ENCODE data around the gene LIMA1.

The LIMA1 gene

DNA sequence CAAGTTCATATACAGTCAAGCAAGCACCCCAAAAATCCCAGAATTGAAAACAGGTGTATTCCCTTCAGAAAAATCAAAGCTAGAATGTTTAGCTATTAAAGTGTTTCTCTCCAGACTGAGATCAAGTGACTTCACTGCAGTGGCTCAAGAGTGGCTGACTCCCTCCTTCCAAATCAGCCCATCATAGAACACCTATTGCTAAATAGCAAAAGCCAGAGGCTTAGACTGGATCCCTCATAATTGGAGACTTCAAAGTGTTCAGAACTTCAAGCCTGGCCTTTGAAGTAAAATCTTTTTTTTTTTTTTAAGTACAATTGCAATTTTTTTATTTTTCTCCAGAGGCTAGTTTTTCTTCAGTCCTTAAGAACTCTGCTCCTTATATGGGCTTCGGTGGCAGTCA, 66.1 kb downstream of the LIMA1 start:
- DNase-seq (ENCODE audit: low read depth) = no peak

DNA sequence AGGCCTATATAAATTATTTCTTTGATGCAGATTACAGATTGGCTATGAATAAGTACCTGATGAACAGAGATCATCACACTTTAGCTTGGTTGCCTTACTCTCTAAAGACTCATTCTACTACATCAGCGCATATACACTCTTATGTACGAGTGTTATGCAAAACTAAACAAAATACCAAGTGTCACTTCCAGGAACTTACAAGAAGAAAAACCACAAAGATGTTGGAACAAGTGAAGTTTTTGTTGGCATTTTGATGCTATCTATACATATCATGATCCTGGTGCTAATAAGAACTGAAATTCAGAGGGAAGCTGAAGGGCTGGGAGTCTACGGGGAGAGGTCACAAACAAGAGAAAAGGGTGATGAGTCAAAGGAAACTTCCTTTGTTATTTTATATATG, 68.3 kb downstream of the LIMA1 start:
- DNase-seq (ENCODE audit: low read depth) = no peak

DNA sequence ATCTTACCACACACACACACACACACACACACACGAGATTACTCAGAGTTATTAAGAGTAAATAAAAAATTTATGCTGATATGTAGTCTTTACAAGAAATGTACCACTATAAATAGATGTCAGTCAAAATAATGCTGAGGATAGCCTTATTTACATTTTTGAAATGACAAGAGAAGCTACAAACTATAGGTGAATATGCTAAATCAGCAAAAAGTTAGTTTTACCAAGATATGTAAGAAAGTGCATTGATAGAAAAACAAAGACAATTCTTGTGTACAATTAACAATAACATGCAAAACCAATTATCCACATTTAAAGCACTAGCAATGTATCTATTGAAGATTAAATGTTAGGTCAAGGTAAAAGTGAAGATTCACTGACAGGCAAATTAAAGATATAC, 69.3 kb downstream of the LIMA1 start:
- DNase-seq (ENCODE audit: low read depth) = no peak

GRCh38 chr12:50213439-50213838, 69.9 kb downstream of the LIMA1 start:
- DNase-seq (ENCODE audit: low read depth) = no peak

DNA sequence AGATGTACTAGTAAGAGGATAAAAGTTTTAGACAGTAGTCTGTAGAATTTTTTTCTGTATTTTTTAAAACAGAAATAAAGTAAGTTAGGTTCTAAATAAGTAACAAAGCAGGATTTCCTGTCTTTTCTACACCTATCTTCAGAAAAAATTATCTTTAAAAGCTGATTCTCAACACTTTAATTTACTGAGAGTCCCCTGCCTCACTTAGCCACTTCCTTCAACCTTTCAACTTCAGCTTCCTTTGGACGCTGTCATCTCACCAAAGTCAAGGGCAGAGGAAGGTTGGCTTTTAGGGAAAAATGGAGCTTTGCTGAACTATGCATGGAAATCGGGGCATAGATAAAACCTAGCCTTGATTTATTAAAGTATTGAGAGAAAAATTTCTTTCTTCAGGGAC, 71.3 kb downstream of the LIMA1 start:
- DNase-seq (ENCODE audit: low read depth) = no peak

- no peak for DNase-seq (ENCODE audit: low read depth)
Measured at GRCh38 chr12:50211392-50212070, 71.8 kb downstream of the LIMA1 start.

DNA sequence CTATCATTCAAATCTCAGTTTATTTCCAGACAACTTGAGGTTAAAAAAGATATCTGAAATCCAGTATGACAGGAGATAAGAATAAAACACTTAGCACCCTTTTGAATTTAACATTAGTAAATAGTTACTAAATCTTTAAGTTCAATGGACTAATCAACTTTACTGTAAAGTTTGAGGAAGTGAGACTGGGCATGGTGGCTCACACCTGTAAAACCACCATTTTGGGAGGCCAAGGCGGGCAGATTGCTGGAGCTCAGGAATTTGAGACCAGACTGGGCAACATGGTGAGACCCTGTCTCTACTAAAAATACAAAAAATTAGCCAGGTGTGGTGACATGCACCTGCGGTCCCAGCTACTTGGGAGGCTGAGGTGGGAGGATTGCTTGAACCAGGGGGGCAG, 75.9 kb downstream of the LIMA1 start:
- DNase-seq (ENCODE audit: low read depth) = no peak

- no peak for DNase-seq (ENCODE audit: low read depth)
Measured at GRCh38 chr12:50205648-50206047, 77.7 kb downstream of the LIMA1 start.

GRCh38 chr12:50203691-50204090, 79.6 kb downstream of the LIMA1 start:
- no peak for DNase-seq (ENCODE audit: low read depth)

- DNase-seq (ENCODE audit: low read depth) = peak; percentile 47
Measured at GRCh38 chr12:50201987-50202521, 81.3 kb downstream of the LIMA1 start.

DNA sequence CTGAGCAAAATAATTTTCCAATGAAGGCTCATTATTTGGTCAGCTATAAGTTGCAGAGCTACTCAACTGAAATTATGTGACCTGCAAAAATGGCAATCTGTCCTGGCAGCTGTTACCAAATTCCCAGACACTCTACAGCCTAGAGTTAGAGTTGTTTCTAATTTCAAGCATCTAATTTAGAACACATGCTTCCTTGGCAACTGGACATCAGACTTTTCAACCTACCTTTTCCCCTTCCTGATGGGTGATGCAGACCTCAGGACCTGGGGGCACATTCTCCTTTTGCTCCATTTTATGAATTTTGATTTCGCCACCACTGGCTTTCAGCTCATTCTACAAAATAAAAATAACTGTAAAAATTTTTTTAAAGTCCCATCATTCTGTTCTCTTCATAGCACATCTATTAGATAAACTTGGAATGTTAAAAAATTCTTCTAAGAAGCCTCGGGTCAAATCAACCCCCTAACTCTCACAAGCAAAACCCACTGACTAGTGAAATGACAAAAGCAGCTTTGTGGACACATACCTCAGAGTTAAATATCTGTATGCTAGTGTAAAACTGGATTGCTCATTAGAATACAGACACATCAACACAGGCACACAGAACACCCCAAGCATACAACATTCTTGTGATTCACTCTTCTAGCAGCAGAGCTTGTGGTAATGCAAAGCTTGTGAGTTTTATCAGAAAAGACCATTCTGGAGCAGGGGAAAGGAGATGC, 82.6 kb downstream of the LIMA1 start:
- DNase-seq (ENCODE audit: low read depth) = peak; percentile 73

DNA sequence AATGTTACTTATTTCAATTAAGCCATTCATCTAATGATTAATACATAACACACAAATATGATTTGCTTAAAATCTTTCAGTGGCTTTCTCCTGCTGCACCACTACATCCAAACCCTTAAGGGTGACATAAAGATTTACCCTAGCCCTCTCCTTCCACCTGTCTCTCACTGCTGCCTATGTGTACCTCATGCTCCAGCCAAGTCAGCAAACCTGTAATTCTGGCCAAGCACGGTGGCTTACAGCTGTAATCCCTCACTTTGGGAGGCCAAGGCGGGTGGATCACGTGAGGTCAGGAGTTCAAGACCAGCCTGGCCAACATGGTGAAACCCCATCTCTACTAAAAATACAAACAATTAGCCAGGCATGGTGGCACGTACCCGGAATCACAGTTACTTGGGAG, 84.5 kb downstream of the LIMA1 start:
- no peak for DNase-seq (ENCODE audit: low read depth)

GRCh38 chr12:50197297-50197727, 86.0 kb downstream of the LIMA1 start:
- no peak for DNase-seq (ENCODE audit: low read depth)

GRCh38 chr12:50196537-50196936, 86.8 kb downstream of the LIMA1 start:
- no peak for DNase-seq (ENCODE audit: low read depth)

DNA sequence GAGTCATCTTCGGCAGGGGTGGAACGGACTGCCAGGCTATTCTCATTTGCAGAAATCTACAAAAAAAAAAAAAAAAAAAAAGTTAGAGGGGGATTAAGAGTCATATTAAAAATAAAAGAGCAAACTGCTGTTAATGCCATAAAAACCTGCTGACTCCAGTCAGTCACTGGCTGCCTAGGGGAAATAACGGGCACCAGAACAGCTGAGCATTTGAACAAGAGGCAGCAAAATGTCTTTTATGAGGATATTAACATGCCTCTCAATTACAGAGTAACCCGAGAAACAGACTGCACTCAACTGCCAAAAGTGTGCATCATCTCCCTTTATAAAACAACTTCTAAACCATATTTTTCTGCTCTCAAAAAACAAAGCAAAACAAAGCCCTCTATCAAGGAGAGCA, 87.5 kb downstream of the LIMA1 start:
- no peak for DNase-seq (ENCODE audit: low read depth)

- DNase-seq (ENCODE audit: low read depth) = no peak
Measured at GRCh38 chr12:50192908-50193307, 90.4 kb downstream of the LIMA1 start.

DNA sequence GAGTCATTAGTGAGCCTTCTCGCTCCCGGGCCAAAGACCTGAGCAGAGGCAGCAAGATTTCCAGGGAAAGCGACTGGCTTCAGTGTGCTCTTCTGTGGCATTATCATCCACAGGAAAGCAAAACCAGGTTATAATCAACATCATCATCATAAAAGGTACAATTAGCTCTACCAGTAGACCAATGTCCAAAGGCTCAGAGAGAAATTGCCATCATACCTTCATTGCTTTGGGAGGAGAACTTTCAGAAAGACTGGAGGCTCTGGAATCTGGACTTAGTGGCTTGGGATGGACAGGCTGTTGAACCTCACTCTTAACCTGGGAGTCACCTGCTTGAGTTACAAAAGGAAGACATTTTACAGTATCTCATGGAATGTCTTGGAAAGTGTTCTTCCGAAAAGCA, 91.1 kb downstream of the LIMA1 start:
- DNase-seq (ENCODE audit: low read depth) = no peak

DNA sequence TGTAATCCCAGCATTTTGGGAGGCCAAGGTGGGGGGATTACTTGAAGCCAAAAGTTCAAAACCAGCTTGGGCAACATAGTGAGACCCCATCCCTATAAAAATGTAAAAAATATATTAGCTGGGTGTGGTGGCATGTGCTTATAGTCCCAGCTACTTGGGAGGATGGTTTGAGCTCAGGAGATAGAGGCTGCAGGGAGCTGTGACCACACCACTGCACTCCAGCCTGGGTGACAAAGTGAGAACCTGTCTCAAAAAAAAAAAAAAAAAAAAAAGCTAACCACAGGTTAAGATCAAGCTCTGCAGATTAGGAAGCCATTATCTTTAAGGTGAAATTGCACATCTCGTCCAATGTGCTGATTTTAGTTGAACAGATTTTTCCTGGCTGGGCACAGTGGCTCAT, 92.5 kb downstream of the LIMA1 start:
- DNase-seq (ENCODE audit: low read depth) = no peak

- no peak for DNase-seq (ENCODE audit: low read depth)
Measured at GRCh38 chr12:50188875-50189575, 94.3 kb downstream of the LIMA1 start.

DNA sequence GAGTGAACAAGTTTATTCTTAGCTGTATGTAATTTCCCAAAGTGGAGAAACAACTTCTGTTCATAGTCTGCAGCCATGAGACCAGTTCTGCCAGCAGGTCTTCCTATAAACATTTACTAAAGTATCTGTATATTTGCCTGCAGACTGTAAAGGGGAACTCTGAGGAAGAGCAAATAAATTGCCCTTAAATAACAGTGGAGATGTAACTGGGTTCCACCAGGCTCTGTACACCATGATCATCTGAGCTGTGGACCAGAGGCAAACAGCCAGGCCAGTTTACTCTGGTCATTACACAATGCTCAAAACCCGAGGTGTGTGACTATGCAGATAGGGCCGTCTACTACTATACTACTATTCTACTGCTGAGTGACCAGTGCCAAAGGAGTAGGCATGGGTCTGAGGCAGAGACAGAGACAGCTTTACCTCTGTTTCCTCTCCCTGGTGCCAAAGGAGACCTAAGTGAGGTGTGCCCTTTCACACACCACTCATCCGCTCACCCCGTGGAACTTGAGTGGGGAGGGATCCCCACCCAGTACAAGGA, 95.0 kb downstream of the LIMA1 start:
- DNase-seq (ENCODE audit: low read depth) = no peak

GRCh38 chr12:50187084-50187900, 96.0 kb downstream of the LIMA1 start:
- DNase-seq (ENCODE audit: low read depth) = peak; percentile 90

DNA sequence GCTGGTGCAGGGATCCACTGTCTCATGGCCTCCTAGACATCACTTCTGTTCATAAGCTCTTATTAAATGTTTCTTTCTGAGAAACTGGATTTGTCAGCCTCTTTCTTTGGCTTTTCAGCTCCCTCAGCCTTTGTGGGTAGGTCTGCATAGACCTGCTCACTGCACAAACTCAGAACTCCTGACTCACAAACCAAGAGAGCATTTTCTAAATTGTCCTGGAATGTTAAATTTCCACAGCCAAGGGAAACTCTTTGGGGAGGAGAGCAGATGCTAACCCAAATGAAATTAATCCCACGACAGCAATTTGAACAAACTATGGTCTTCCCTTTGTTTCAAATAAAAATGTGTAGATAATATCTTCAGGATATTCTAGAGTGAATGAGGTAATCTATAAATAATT, 96.6 kb downstream of the LIMA1 start:
- DNase-seq (ENCODE audit: low read depth) = no peak

Data from GM04503 (cell line).